IMR-90 (cell line): ENCODE data around the gene PSMB1. TPM values are rescaled to one million over a fixed set of nuclear protein-coding genes. Genes with fewer than 3 reads are reported as not detected.

Experiments
- ATAC-seq: fragments of 200-7000 bp; cut with Tn5 transposase; 2 replicates; pipeline ENCODE4 v1.9.1; 2020; ENCODE audit warnings: low read depth, mild to moderate bottlenecking, moderate library complexity
- BruUV-seq: library from RNA; stranded (reverse); fragments of 400-500 nt; replicated peaks from 2 replicates; lab custom pipeline; 2021; lab: Mats Ljungman, UMichigan
- CTCF ChIA-PET: fragments of 300-600 bp; formaldehyde crosslinking; extraction: SDS; loops from one replicate; lab custom pipeline; 2021; ENCODE audit warnings: antibody characterized with exemption; lab: Yijun Ruan, JAX
- POLR2A ChIA-PET: fragments of 300-600 bp; sonication (Branson Sonifier 250); formaldehyde crosslinking; loops from one replicate; lab custom pipeline; 2022; ENCODE audit warnings: antibody characterized with exemption; ENCODE audit not compliant: unreplicated experiment; lab: Charles Lee
- DNase-seq: peaks from one replicate; pipeline ENCODE4 v3.0.0; 2013
- H2AFZ ChIP-seq: replicated peaks from 2 replicates; pipeline ENCODE3; 2013; ENCODE audit warnings: low read length, mild to moderate bottlenecking; ENCODE audit not compliant: poor library complexity
- H2AK5ac ChIP-seq: 2 replicates; pipeline ENCODE4 v1.6.1; 2013; ENCODE audit warnings: low read depth, low read length, inconsistent platforms
- H2AK9ac ChIP-seq: replicated peaks from 2 replicates; pipeline ENCODE3; 2013; ENCODE audit warnings: mild to moderate bottlenecking, low read depth, low read length, moderate library complexity; ENCODE audit not compliant: poor library complexity
- H2BK120ac ChIP-seq: 2 replicates; pipeline ENCODE4 v1.6.1; 2013; ENCODE audit warnings: low read depth, low read length, inconsistent platforms
- H2BK15ac ChIP-seq: 3 replicates; pipeline ENCODE4 v1.6.1; 2013; ENCODE audit warnings: low read depth, low read length, inconsistent platforms
- H2BK20ac ChIP-seq: 2 replicates; pipeline ENCODE4 v1.6.1; 2013; ENCODE audit warnings: low read depth, mild to moderate bottlenecking, inconsistent platforms, low read length, moderate library complexity
- H2BK5ac ChIP-seq: 2 replicates; pipeline ENCODE4 v1.6.1; 2013; ENCODE audit warnings: mild to moderate bottlenecking, low read depth, low read length, inconsistent platforms; ENCODE audit not compliant: poor library complexity, severe bottlenecking
- H3K14ac ChIP-seq: replicated peaks from 2 replicates; pipeline ENCODE4 v1.6.1; 2013; ENCODE audit warnings: low read depth, low read length, inconsistent platforms
- H3K18ac ChIP-seq: 2 replicates; pipeline ENCODE4 v1.6.1; 2013; ENCODE audit warnings: low read depth, low read length, control low read depth
- H3K23ac ChIP-seq: 2 replicates; pipeline ENCODE4 v1.6.1; 2013; ENCODE audit warnings: low read depth, low read length, inconsistent platforms
- H3K27ac ChIP-seq: 2 replicates; pipeline ENCODE4 v1.5.1; 2013; ENCODE audit warnings: mild to moderate bottlenecking, control low read depth, low read length; ENCODE audit not compliant: insufficient read depth
- H3K27me3 ChIP-seq: 2 replicates; pipeline ENCODE4 v1.6.1; 2013; ENCODE audit warnings: low read length; ENCODE audit not compliant: control insufficient read depth, insufficient read depth
- H3K36me3 ChIP-seq: 2 replicates; pipeline ENCODE4 v1.6.1; 2013; ENCODE audit warnings: low read length, mixed read lengths; ENCODE audit not compliant: control insufficient read depth, insufficient read depth
- H3K4ac ChIP-seq: 2 replicates; pipeline ENCODE4 v1.6.1; 2013; ENCODE audit warnings: low read depth, low read length, inconsistent platforms
- H3K4me1 ChIP-seq: 2 replicates; pipeline ENCODE4 v1.6.1; 2013; ENCODE audit warnings: low read length, mixed read lengths; ENCODE audit not compliant: control insufficient read depth, insufficient read depth
- H3K4me2 ChIP-seq: 2 replicates; pipeline ENCODE4 v1.6.1; 2013; ENCODE audit warnings: low read depth, mild to moderate bottlenecking, control low read depth, low read length, moderate library complexity
- H3K4me3 ChIP-seq: 2 replicates; pipeline ENCODE4 v1.5.1; 2013; ENCODE audit warnings: low read depth, mild to moderate bottlenecking, control low read depth, low read length, moderate library complexity; ENCODE audit not compliant: insufficient read depth
- H3K56ac ChIP-seq: 2 replicates; pipeline ENCODE4 v1.6.1; 2013; ENCODE audit warnings: low read length, inconsistent platforms; ENCODE audit not compliant: insufficient read depth; ENCODE audit errors: extremely low read depth
- H3K79me1 ChIP-seq, 2 experiments: 2 replicates each; pipeline ENCODE4 v1.6.1; 2013; ENCODE audit warnings: low read length in 2 of 2, inconsistent platforms in 1 of 2, low read depth in 1 of 2
- H3K9ac ChIP-seq: 2 replicates; pipeline ENCODE4 v1.6.1; 2013; ENCODE audit warnings: low read depth, low read length, control low read depth
- H3K9me1 ChIP-seq: 2 replicates; pipeline ENCODE4 v1.6.1; 2013; ENCODE audit warnings: low read length, inconsistent platforms; ENCODE audit not compliant: insufficient read depth
- H3K9me3 ChIP-seq: 2 replicates; pipeline ENCODE4 v1.6.1; 2013; ENCODE audit warnings: low read length; ENCODE audit not compliant: control insufficient read depth, insufficient read depth
- H4K20me1 ChIP-seq: 2 replicates; pipeline ENCODE4 v1.6.1; 2013; ENCODE audit warnings: low read length, inconsistent platforms; ENCODE audit not compliant: insufficient read depth
- H4K5ac ChIP-seq: 2 replicates; pipeline ENCODE4 v1.6.1; 2013; ENCODE audit warnings: mild to moderate bottlenecking, low read depth, low read length, control low read depth
- H4K8ac ChIP-seq, 2 experiments: 2 replicates each; pipeline ENCODE4 v1.6.1; 2013; ENCODE audit warnings: low read depth in 2 of 2, low read length in 2 of 2, control low read depth in 1 of 2, inconsistent platforms in 1 of 2
- H4K91ac ChIP-seq: 2 replicates; pipeline ENCODE4 v1.6.1; 2013; ENCODE audit warnings: low read depth, low read length, inconsistent platforms; ENCODE audit not compliant: insufficient read depth
- BHLHE40 ChIP-seq: fragments of 150-350 bp; IDR thresholded peaks from 2 replicates; pipeline ENCODE4 v1.6.1; 2016; ENCODE audit warnings: mild to moderate bottlenecking, low read depth, low read length
- CEBPB ChIP-seq: IDR thresholded peaks from 2 replicates; pipeline ENCODE4 v1.6.1; 2012; ENCODE audit warnings: low read depth, low read length, improper control_type of control experiment
- CHD1 ChIP-seq: IDR thresholded peaks from 2 replicates; pipeline ENCODE4 v1.6.1; 2012; ENCODE audit warnings: low read depth, low read length, improper control_type of control experiment
- CTCF ChIP-seq: conservative IDR thresholded peaks from 2 replicates; pipeline ENCODE4 v1.5.1; 2012; ENCODE audit warnings: mild to moderate bottlenecking, low read depth, low read length, improper control_type of control experiment
- ELK1 ChIP-seq: fragments of 150-350 bp; IDR thresholded peaks from 2 replicates; pipeline ENCODE4 v1.6.1; 2016; ENCODE audit warnings: low read depth, mild to moderate bottlenecking, low read length, moderate library complexity, borderline replicate concordance
- FOS ChIP-seq: fragments of 150-350 bp; IDR thresholded peaks from 2 replicates; pipeline ENCODE4 v1.6.1; 2016; ENCODE audit warnings: low read depth, low read length
- MAFK ChIP-seq: IDR thresholded peaks from 2 replicates; pipeline ENCODE4 v1.6.1; 2012; ENCODE audit warnings: low read depth, low read length, improper control_type of control experiment
- MAZ ChIP-seq: IDR thresholded peaks from 2 replicates; pipeline ENCODE4 v1.6.1; 2012; ENCODE audit warnings: low read depth, mild to moderate bottlenecking, low read length, improper control_type of control experiment, moderate library complexity, borderline replicate concordance
- MXI1 ChIP-seq: IDR thresholded peaks from 2 replicates; pipeline ENCODE4 v1.6.1; 2012; ENCODE audit warnings: low read depth, mild to moderate bottlenecking, low read length, moderate library complexity, borderline replicate concordance
- NFE2L2 ChIP-seq: fragments of 150-350 bp; IDR thresholded peaks from 2 replicates; pipeline ENCODE4 v1.6.1; 2016; ENCODE audit warnings: low read depth, mild to moderate bottlenecking, low read length
- POLR2A ChIP-seq: IDR thresholded peaks from 2 replicates; pipeline ENCODE4 v1.6.1; 2012; ENCODE audit warnings: mild to moderate bottlenecking, low read depth, low read length
- RAD21 ChIP-seq: IDR thresholded peaks from 2 replicates; pipeline ENCODE4 v1.6.1; 2012; ENCODE audit warnings: low read length, improper control_type of control experiment
- RCOR1 ChIP-seq: IDR thresholded peaks from 2 replicates; pipeline ENCODE4 v1.6.1; 2012; ENCODE audit warnings: mild to moderate bottlenecking, low read length, improper control_type of control experiment; ENCODE audit not compliant: insufficient replicate concordance
- RFX5 ChIP-seq: IDR thresholded peaks from 2 replicates; pipeline ENCODE4 v1.8.0; 2012; ENCODE audit warnings: low read depth, mild to moderate bottlenecking, low read length, moderate library complexity
- SMC3 ChIP-seq: fragments of 150-350 bp; IDR thresholded peaks from 2 replicates; pipeline ENCODE4 v1.6.1; 2016; ENCODE audit warnings: low read depth, mild to moderate bottlenecking, antibody characterized with exemption, low read length, moderate library complexity
- USF2 ChIP-seq: fragments of 150-350 bp; IDR thresholded peaks from 2 replicates; pipeline ENCODE4 v1.6.1; 2017; ENCODE audit warnings: mild to moderate bottlenecking, antibody characterized with exemption, low read length, low read depth
- WGBS, 2 experiments: methylation state at CpG; one replicate each; pipeline versions ENCODE4 v1.1.5 to v1.1.7; 2013; ENCODE audit warnings: missing lambda C conversion rate in 2 of 2; ENCODE audit not compliant: insufficient read length in 1 of 2; ENCODE audit errors: extremely low coverage in 2 of 2; 5-methylcytosine and 5-hydroxymethylcytosine counted together
- dilution Hi-C: fragments of 300-500 bp; cut with HindIII; formaldehyde crosslinking; loops from one replicate; pipeline ENCODE4 v1.14.3; 2018; ENCODE audit warnings: low sequenced_read_pairs; ENCODE audit not compliant: unreplicated experiment
- in situ Hi-C: fragments of 300-500 bp; cut with MboI; formaldehyde crosslinking; loops from 3 replicates; pipeline ENCODE4 v1.14.3; 2019; ENCODE audit warnings: low sequenced_read_pairs, inconsistent platforms, mixed read lengths
- intact Hi-C: fragments of 100-400 bp; cut with micrococcal nuclease; formaldehyde crosslinking; loops from 2 replicates; pipeline ENCODE4 v1.10.0; 2022
- polyA plus RNA-seq, 3 experiments: library from polyadenylated mRNA; depleted of rRNA; stranded (reverse); fragments of >200 nt; gene quantifications; 2 replicates each; pipeline ENCODE4 v1.2.3, GENCODE V29; 2012; ENCODE audit warnings: low replicate concordance in 1 of 3
- total RNA-seq: library from RNA; depleted of rRNA; stranded (reverse); fragments of >200 nt; gene quantifications from 2 replicates; pipeline ENCODE4 v1.2.3, GENCODE V29; 2012

Gene PSMB1
- total and polyA plus RNA-seq, 2 of the 4 experiments (the other 2 are of a cell fraction): 450 to 508 TPM

GRCh38 chr6:170506446-170506845 is 46.7 kb downstream of the PSMB1 start:
- DNase-seq (no peak), ATAC-seq (no peak)
- no peak overlapping the region for H4K5ac ChIP-seq
- no TSS peak for BruUV-seq
- WGBS, 2 experiments: 54% methylated on average over 2 of the region's 4 CpGs; no CpG with 5 or more reads in 1 of the 2 experiments
- no peak overlapping the region for H3K4me2 ChIP-seq
- ChIA-PET CTCF (interaction anchor here (1.7 kb wide), 1 partner anchor 717 kb away, joined by 6 read pairs; no protein-coding TSS in a partner anchor), POLR2A (no interaction called here)
- H2BK5ac ChIP-seq: no peak overlapping the region
- H3K36me3 ChIP-seq: no peaks in the 10 kb centered on the region
- intact Hi-C loops: no loop called here
- H4K91ac ChIP-seq: no peak overlapping the region
- H3K9ac ChIP-seq: no peak overlapping the region
- H3K18ac ChIP-seq: no peak overlapping the region
- no peak overlapping the region for H3K56ac ChIP-seq
- H3K4ac ChIP-seq: no peak overlapping the region
- H3K4me1 ChIP-seq: no peaks in the 10 kb centered on the region
- in situ Hi-C loops: no loop called here
- TF ChIP-seq MXI1: no peak
- no peak for TF ChIP-seq MAZ
- TF ChIP-seq ELK1: no peak
- no peak for TF ChIP-seq POLR2A
- TF ChIP-seq NFE2L2: no peak
- TF ChIP-seq RAD21: no peak
- TF ChIP-seq RCOR1: no peak
- no peak for TF ChIP-seq BHLHE40
- no peak for TF ChIP-seq FOS
- TF ChIP-seq CEBPB: no peak
- TF ChIP-seq CTCF: no peak
- TF ChIP-seq SMC3: no peak
- TF ChIP-seq RFX5: no peak
- no peak for TF ChIP-seq USF2
- TF ChIP-seq CHD1: no peak
- no peak for TF ChIP-seq MAFK
- H2BK15ac ChIP-seq: no peak overlapping the region
- dilution Hi-C loops: no loop called here
- no peak overlapping the region for H2BK20ac ChIP-seq
- no peaks in the 10 kb centered on the region for H3K9me1 ChIP-seq
- H3K9me3 ChIP-seq: peaks cover 13% of the 10 kb centered on the region; the same call in 1 of the 2 replicates
- no peak overlapping the region for H3K27ac ChIP-seq
- H2AK9ac ChIP-seq: no peak overlapping the region
- no peaks in the 10 kb centered on the region for H4K20me1 ChIP-seq
- H4K8ac ChIP-seq: no peak overlapping the region
- no peaks in the 10 kb centered on the region; the same call in 1 of the 2 replicates for H3K27me3 ChIP-seq
- no peak overlapping the region for H3K14ac ChIP-seq
- H2AFZ ChIP-seq: no peak overlapping the region
- no peak overlapping the region for H2BK120ac ChIP-seq
- no peak overlapping the region for H2AK5ac ChIP-seq
- no peak overlapping the region for H3K4me3 ChIP-seq
- H3K79me1 ChIP-seq: no peaks in the 10 kb centered on the region
- no peak overlapping the region for H3K23ac ChIP-seq
